KBM-7 (cell line): Measurements from ENCODE around the gene IGFBP5.
A peak's percentile ranks its signal among the peaks of the same experiment; 100 is the strongest.

Experiments
- DNase-seq: peaks from one replicate; pipeline ENCODE4 v3.0.0-alpha.2; 2015
- in situ Hi-C: fragments of 300-500 bp; cut with MboI; formaldehyde crosslinking; loops from 2 replicates; pipeline ENCODE4 v1.14.3; 2020; ENCODE audit warnings: low sequenced_read_pairs, low pct_unique_long_range_greater_than_20kb, mixed read lengths

Gene IGFBP5

GRCh38 chr2:216634370-216635148, 60.8 kb downstream of the IGFBP5 start:
- DNase-seq, result peak; percentile 29
- in situ Hi-C loops, result no loop called here

GRCh38 chr2:216633616-216634369, 61.6 kb downstream of the IGFBP5 start:
- peak; percentile 56 for DNase-seq
- in situ Hi-C loops, result no loop called here

GRCh38 chr2:216632952-216633615, 62.3 kb downstream of the IGFBP5 start, which contains the start of gene IGFBP2:
Gene IGFBP2, plus strand, starts transcription at chr2:216633420. Its CDS starts 104 bp downstream, at chr2:216633524.
- peak; percentile 73 for DNase-seq
- in situ Hi-C loops, result no loop called here

GRCh38 chr2:216632346-216632951, 62.9 kb downstream of the IGFBP5 start:
- DNase-seq, result no peak
- in situ Hi-C loops, result no loop called here

- no peak for DNase-seq
- in situ Hi-C loops, result no loop called here
Observed at GRCh38 chr2:216629784-216630183, 65.6 kb downstream of the IGFBP5 start.

GRCh38 chr2:216626875-216627245, 68.5 kb downstream of the IGFBP5 start:
- DNase-seq, result no peak
- in situ Hi-C loops, result no loop called here

- in situ Hi-C loops, result no loop called here
- DNase-seq, result no peak
Observed at GRCh38 chr2:216626168-216626874, 69.0 kb downstream of the IGFBP5 start.

- in situ Hi-C loops, result no loop called here
- no peak for DNase-seq
Observed at GRCh38 chr2:216624251-216624650, 71.1 kb downstream of the IGFBP5 start.

GRCh38 chr2:216622526-216622925, 72.8 kb downstream of the IGFBP5 start:
- no peak for DNase-seq
- in situ Hi-C loops, result no loop called here
